Muscle layer of colon (tissue), 2 donors: ENCODE measurements around the gene THRSP.
"Not testable (repeated sequence)": the region's sequence is repeated elsewhere in the genome, so short reads cannot be mapped to it uniquely, and the experiment has no call there.

Source experiments
- H3K27ac ChIP-seq: one replicate; pipeline ENCODE4 v1.7.0; 2013; ENCODE audit warnings: low read depth, mild to moderate bottlenecking, low read length, moderate library complexity
- H3K27me3 ChIP-seq, 2 donors: one replicate each; pipeline ENCODE4 v1.7.0; 2013; ENCODE audit warnings: low read length in 2 of 2, mild to moderate bottlenecking in 2 of 2; ENCODE audit not compliant: insufficient read depth in 2 of 2, control insufficient read depth in 1 of 2
- H3K36me3 ChIP-seq: one replicate; pipeline ENCODE4 v1.7.0; 2013; ENCODE audit warnings: mild to moderate bottlenecking, low read length; ENCODE audit not compliant: insufficient read depth
- H3K4me1 ChIP-seq: one replicate; pipeline ENCODE4 v1.7.0; 2013; ENCODE audit warnings: mild to moderate bottlenecking, low read length; ENCODE audit not compliant: insufficient read depth
- H3K4me3 ChIP-seq, 2 donors: one replicate each; pipeline ENCODE4 v1.7.0; 2013; ENCODE audit warnings: low read length in 2 of 2, low read depth in 1 of 2, mild to moderate bottlenecking in 1 of 2, moderate library complexity in 1 of 2
- H3K9ac ChIP-seq: one replicate; pipeline ENCODE4 v1.7.0; 2013; ENCODE audit warnings: low read length
- H3K9me3 ChIP-seq: one replicate; pipeline ENCODE4 v1.7.0; 2013; ENCODE audit warnings: mild to moderate bottlenecking, low read length
- donor health status: abdominal sarcoma.
- donor health status: Adenocarcinoma of cecum.

THRSP gene

GRCh38 chr11:78081583-78081982, 17.9 kb downstream of the THRSP start:
- Histone ChIP-seq H3K36me3 (no peaks in the 10 kb centered on the region), H3K27ac (no peak overlapping the region), H3K9ac (no peak overlapping the region), H3K27me3 (no peaks in the 10 kb centered on the region), H3K4me1 (peaks cover 22% of the 10 kb centered on the region), H3K4me3 (no peak overlapping the region), H3K9me3 (no peaks in the 10 kb centered on the region)

- no peak overlapping the region for H3K27ac ChIP-seq
- no peak overlapping the region for H3K4me3 ChIP-seq
- no peak overlapping the region for H3K9ac ChIP-seq
- H3K27me3 ChIP-seq, result no peaks in the 10 kb centered on the region
- H3K4me1 ChIP-seq, result peaks cover 17% of the 10 kb centered on the region
- H3K36me3 ChIP-seq, result no peaks in the 10 kb centered on the region
- H3K9me3 ChIP-seq, result no peaks in the 10 kb centered on the region
Observed at GRCh38 chr11:78082146-78082545, 18.5 kb downstream of the THRSP start.

- no peaks in the 10 kb centered on the region for H3K27me3 ChIP-seq
- no peak overlapping the region for H3K4me3 ChIP-seq
- no peaks in the 10 kb centered on the region for H3K9me3 ChIP-seq
- no peak overlapping the region for H3K9ac ChIP-seq
- peaks cover 10% of the 10 kb centered on the region for H3K4me1 ChIP-seq
- H3K36me3 ChIP-seq, result no peaks in the 10 kb centered on the region
- no peak overlapping the region for H3K27ac ChIP-seq
Observed at GRCh38 chr11:78083021-78083420, 19.4 kb downstream of the THRSP start.

DNA sequence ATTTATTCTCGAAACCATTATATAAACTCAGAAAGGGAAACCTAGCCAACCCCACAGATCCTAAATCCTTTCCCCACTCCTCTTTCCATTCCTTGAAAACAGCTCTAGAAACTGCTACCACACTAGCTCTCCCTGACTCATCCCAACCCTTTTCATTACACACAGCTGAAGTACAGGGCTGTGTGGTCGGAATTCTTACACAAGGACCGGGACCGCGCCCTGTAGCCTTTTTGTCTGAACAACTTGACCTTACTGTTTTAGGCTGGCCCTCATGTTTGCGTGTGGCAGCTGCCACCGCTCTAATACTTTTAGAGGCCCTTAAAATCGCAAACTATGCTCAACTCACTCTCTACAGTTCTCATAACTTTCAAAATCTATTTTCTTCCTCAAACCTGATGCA, 20.8 kb downstream of the THRSP start:
- H3K36me3 ChIP-seq, H3K4me1 ChIP-seq, H3K9me3 ChIP-seq, H3K9ac ChIP-seq, H3K27ac ChIP-seq, H3K4me3 ChIP-seq, H3K27me3 ChIP-seq: not testable (repeated sequence)

DNA sequence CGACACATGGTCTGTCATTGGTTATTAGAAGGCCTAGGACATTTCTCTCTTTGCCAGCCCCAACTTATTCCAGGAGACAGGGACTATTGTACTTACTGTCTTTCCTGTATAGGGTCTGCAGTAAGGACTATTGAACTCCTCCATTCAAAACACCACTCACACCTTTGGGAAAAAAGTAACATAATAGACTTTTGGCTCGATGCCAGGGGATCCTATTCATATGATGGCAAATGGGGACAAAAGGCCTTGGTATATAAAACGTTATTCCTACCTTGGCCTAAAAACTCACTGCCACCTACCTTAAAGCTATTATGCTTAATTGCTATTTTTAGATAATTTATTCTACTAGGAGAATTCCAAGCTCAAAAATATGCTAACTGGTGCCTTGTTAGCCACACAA, 22.3 kb downstream of the THRSP start:
- H3K27ac ChIP-seq, result no peak overlapping the region
- no peaks in the 10 kb centered on the region for H3K27me3 ChIP-seq
- H3K9me3 ChIP-seq, result no peaks in the 10 kb centered on the region
- H3K9ac ChIP-seq, result no peak overlapping the region
- no peaks in the 10 kb centered on the region for H3K36me3 ChIP-seq
- no peaks in the 10 kb centered on the region for H3K4me1 ChIP-seq
- H3K4me3 ChIP-seq, result no peak overlapping the region

DNA sequence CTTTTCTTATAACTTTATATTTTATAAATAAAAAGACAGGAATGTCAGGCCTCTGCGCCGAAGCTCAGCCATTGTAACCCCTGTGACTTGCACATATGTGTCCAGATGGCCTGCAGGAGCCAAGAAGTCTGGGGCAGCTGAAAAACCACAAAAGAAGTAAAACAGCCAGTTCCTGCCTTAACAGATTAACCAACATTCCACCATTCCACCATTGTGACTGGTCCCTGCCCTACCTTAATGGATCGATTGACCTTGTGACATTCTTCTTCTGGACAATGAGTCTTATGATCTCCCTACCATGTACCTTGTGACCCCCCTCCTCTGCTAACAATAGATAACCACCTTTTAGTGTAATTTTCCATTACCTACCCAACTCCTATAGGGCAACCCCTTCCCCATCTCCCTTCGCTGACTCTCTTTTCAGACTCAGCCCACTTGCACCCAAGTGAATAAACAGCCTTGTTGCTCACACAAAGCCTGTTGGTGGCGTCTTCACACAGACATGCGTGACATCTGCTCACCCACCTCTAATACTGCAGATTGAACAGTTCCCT, 22.9 kb downstream of the THRSP start:
- not testable (repeated sequence) for H3K4me3 ChIP-seq, H3K4me1 ChIP-seq, H3K27me3 ChIP-seq, H3K9me3 ChIP-seq, H3K36me3 ChIP-seq, H3K27ac ChIP-seq, H3K9ac ChIP-seq

DNA sequence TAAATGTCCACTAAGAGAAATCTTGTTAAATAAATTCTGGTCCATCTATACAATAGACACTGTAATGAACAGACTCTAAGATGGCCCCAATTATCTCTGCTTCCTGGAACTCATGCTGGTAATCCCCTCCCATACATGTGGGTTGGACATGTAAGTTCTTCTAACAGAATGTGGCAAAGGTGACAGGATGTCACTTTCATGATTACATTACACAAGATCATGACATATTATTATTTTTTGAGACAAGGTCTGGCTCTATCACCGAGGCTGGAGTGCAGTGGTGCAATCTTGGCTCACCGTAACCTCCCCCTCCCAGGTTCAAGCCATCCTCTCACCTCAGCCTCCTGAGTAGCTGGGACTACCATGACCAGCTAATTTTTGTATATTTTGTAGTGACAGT, 30.6 kb downstream of the THRSP start:
- H3K27me3 ChIP-seq, result no peaks in the 10 kb centered on the region
- H3K27ac ChIP-seq, result no peak overlapping the region
- H3K4me3 ChIP-seq, result no peak overlapping the region
- H3K4me1 ChIP-seq, result no peaks in the 10 kb centered on the region
- H3K36me3 ChIP-seq, result peaks cover 4% of the 10 kb centered on the region
- H3K9ac ChIP-seq, result no peak overlapping the region
- H3K9me3 ChIP-seq, result no peaks in the 10 kb centered on the region

DNA sequence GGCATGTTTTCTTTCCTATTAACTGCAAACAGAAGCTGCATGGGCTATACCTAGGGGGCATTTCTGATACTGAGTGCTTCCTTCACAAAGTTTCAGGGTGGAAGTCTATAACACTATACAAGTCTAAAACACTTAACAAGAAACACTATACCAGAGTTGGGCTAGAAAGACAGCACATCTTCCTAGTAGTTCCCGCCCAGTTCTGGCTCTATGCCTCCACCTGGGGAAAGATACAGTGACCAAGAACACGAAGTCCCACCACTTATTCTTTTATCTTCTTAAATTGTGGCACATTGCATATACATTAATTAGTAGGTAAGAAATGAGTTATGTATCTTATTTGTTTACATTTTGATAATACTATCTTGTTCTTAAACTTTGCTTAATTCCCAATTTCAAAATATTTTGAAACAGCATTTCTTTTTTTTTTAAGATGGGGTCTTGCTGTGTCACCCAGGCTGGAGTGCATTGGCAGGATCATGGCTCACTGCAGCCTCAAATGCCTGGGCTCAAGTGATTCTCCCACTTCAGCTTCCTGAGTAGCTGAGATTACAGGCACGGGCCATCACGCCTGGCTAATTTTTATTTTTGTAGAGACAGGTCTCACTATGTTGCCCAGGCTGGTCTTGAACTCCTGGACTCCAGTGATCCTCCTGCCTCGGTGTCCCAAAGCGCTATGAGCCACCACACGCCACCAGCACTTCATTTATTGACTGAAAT, 34.2 kb downstream of the THRSP start:
- Histone ChIP-seq H3K27ac (no peak overlapping the region), H3K36me3 (peaks cover 11% of the 10 kb centered on the region), H3K4me3 (no peak overlapping the region)

GRCh38 chr11:78099666-78100065, 36.0 kb downstream of the THRSP start:
- H3K27ac ChIP-seq, result no peak overlapping the region
- no peaks in the 10 kb centered on the region for H3K4me1 ChIP-seq
- H3K27me3 ChIP-seq, result no peaks in the 10 kb centered on the region
- H3K9ac ChIP-seq, result no peak overlapping the region
- H3K4me3 ChIP-seq, result no peak overlapping the region
- H3K36me3 ChIP-seq, result peaks cover 11% of the 10 kb centered on the region
- H3K9me3 ChIP-seq, result no peaks in the 10 kb centered on the region

More for the DNA sequence above, 34.2 kb downstream of the THRSP start:
- Histone ChIP-seq H3K9ac (no peak overlapping the region), H3K9me3 (no peaks in the 10 kb centered on the region), H3K4me1 (no peaks in the 10 kb centered on the region), H3K27me3 (no peaks in the 10 kb centered on the region)

GRCh38 chr11:78100261-78100660, 36.6 kb downstream of the THRSP start:
- Histone ChIP-seq H3K27ac (no peak overlapping the region), H3K9ac (no peak overlapping the region), H3K4me3 (no peak overlapping the region), H3K27me3 (no peaks in the 10 kb centered on the region), H3K9me3 (no peaks in the 10 kb centered on the region), H3K4me1 (no peaks in the 10 kb centered on the region), H3K36me3 (peaks cover 11% of the 10 kb centered on the region)

DNA sequence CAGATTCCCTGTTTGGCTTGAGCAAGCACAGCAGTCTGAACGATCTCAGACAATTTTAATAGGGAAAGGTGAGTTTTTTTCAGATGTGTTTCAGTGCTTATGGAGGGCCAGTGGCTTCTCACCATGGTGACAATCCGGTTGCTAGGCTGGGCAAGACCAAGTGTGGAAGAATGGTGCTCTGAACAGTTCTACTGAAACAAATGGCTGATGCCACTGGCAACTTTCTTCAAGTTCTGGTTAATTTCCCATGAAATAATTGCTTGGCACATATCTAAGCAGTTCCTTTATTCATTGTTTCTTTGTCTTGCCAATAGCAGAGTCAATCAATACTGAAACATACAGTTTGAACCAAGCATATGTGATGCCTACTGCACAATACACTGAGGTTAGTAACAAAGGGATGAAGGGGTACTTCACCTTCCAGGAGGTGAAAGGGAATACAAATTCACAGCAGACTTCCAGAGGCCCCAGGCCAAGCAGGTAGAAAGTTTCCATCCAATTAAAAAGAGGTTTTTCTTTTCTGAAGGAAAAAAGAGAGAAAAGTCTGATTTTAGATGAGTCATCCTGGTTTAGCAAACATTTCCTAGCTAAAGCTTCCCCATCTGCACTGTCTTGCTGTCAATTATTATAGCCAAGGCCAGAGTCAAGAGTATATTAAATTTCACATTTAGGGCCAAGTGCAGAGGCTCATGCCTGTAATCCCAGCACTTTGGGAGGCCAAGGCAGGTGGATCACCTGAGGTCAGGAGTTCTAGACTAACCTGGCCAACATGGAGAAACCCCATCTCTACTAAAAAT, 37.2 kb downstream of the THRSP start:
- Histone ChIP-seq H3K4me3 (no peak overlapping the region), H3K9me3 (no peaks in the 10 kb centered on the region), H3K27me3 (no peaks in the 10 kb centered on the region), H3K9ac (no peak overlapping the region), H3K27ac (no peak overlapping the region), H3K36me3 (peaks cover 11% of the 10 kb centered on the region), H3K4me1 (no peaks in the 10 kb centered on the region)
